Stimulated activated memory B cell treated with anti-CD40 and anti-IgM and Interleukin-4, amounts not matched to agents 10 μg/mL and 1 μg/mL and 100 μg/mL, for 72 hours (primary cell): Measurements from ENCODE around the gene COL6A2.

Experiments used
- ATAC-seq: fragments of 150-1000 bp; cut with Tn5 transposase; 2 replicates; pipeline ENCODE4 v1.10.0; 2021
- H3K27ac Mint-ChIP-seq: one replicate; pipeline ENCODE4 v1.8.0; 2022; ENCODE audit warnings: mild to moderate bottlenecking, mixed read lengths
- H3K27me3 Mint-ChIP-seq: one replicate; pipeline ENCODE4 v1.8.0; 2022; ENCODE audit warnings: mixed read lengths
- H3K36me3 Mint-ChIP-seq: one replicate; pipeline ENCODE4 v1.8.0; 2022; ENCODE audit warnings: mixed read lengths
- H3K4me1 Mint-ChIP-seq: one replicate; pipeline ENCODE4 v1.8.0; 2022; ENCODE audit warnings: mixed read lengths
- H3K4me3 Mint-ChIP-seq: one replicate; pipeline ENCODE4 v1.8.0; 2022; ENCODE audit warnings: mild to moderate bottlenecking, moderate library complexity, mixed read lengths
- H3K9me3 Mint-ChIP-seq: one replicate; pipeline ENCODE4 v1.8.0; 2022; ENCODE audit warnings: mixed read lengths

Gene COL6A2

GRCh38 chr21:46151989-46152926 lies 54.3 kb downstream of the COL6A2 start:
- H3K4me1 Mint-ChIP-seq, result no peaks in the 10 kb centered on the region
- no peak for ATAC-seq
- no peak overlapping the region for H3K4me3 Mint-ChIP-seq
- no peaks in the 10 kb centered on the region for H3K9me3 Mint-ChIP-seq
- peaks cover 8% of the 10 kb centered on the region for H3K27me3 Mint-ChIP-seq
- no peaks in the 10 kb centered on the region for H3K36me3 Mint-ChIP-seq
- no peak overlapping the region for H3K27ac Mint-ChIP-seq

DNA sequence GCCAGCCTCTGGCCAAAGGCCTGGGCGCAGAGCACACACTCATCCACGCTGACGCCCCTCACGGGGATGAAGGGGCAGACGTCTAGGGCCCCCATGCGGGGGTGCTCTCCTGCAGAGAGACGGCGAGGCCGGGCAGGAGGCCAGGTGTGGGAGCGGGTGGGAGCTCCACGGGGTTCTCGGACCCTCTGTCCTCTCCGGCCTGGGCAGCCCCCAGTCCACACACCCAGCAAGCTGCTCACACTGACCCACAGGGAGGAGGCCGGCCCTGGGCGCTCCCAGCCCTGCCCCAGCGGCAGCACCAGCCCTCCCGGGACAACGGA lies 55.0 kb downstream of the COL6A2 start:
- peaks cover 8% of the 10 kb centered on the region for H3K27me3 Mint-ChIP-seq
- H3K36me3 Mint-ChIP-seq, result no peaks in the 10 kb centered on the region
- no peaks in the 10 kb centered on the region for H3K9me3 Mint-ChIP-seq
- H3K4me3 Mint-ChIP-seq, result no peak overlapping the region
- no peak overlapping the region for H3K27ac Mint-ChIP-seq
- no peak for ATAC-seq
- H3K4me1 Mint-ChIP-seq, result no peaks in the 10 kb centered on the region

- Mint-ChIP-seq H3K4me1 (no peaks in the 10 kb centered on the region), H3K9me3 (no peaks in the 10 kb centered on the region), H3K27ac (no peak overlapping the region), H3K4me3 (no peak overlapping the region), H3K36me3 (no peaks in the 10 kb centered on the region), H3K27me3 (peaks cover 8% of the 10 kb centered on the region)
- ATAC-seq, result no peak
Observed at GRCh38 chr21:46153247-46154154, 55.6 kb downstream of the COL6A2 start.

DNA sequence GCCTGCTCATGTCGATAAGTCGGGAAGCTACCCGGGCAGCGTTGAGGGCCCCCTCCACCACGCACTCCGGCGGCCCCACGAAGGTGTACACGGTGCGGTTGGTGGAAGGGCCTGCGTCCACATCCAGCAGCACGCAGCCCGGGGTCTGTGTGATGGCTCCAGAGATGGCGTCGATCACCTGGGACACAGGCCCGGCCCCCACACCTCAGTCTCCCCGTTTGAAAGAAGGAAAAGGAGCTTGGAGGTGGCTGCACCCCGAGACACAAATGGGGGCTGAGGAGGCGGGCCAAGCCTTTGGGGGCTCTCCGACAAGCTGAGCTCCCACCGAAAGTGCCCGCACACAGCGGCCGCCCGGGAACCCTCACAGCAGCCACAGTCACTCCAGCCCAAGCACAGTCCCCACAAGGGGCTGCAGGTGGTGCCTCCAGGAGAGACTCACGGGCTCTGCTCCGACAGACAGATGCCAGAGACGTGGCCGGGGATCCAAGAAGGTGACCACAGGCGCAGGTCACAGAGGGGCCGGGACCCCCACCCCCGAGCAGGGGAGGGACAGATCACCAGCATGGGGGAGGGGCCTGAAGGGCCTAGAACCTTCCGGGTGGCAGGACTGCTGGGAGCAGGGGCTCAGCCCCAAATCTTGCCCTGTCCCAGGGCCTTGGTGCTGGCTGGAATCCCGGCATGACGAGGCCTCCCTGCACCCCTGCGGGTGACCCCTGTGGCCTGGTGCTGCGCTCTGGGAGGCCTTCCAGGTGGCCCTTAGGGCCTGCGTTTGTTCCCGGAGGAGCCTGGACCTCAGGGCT lies 56.4 kb downstream of the COL6A2 start:
- Mint-ChIP-seq H3K27ac (no peak overlapping the region), H3K27me3 (peaks cover 8% of the 10 kb centered on the region), H3K9me3 (no peaks in the 10 kb centered on the region), H3K4me3 (no peak overlapping the region), H3K36me3 (no peaks in the 10 kb centered on the region), H3K4me1 (no peaks in the 10 kb centered on the region)
- ATAC-seq, result no peak

DNA sequence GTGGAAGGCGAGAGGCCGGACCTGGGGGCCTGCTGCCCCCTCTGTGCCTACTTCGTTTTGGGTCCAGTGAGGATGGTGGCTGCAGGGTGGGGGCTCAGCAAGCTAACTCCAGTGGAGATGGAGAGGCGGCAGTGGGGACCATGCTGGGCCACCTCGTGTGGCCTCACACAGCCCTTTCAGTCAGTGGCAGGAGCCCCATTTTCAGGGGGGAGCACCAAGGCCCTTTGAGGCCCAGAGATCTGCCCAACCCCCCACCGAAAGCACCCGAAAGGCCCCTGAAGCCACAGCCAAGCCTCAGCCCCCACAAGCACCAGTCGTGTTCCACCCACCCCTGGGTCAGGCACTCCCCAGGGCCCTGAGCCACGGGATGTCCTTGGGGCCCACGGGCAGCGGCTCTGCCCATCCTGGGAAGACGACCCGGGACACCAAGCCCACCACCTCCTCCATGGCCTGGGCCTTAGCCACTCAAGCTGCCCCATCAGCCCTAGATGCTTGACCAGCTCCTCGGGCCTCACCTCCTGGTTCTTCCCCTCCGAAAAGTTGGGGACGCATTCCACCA lies 57.1 kb downstream of the COL6A2 start:
- Mint-ChIP-seq H3K27me3 (peaks cover 8% of the 10 kb centered on the region), H3K27ac (no peak overlapping the region), H3K9me3 (no peaks in the 10 kb centered on the region), H3K4me1 (no peaks in the 10 kb centered on the region), H3K36me3 (no peaks in the 10 kb centered on the region), H3K4me3 (no peak overlapping the region)
- no peak for ATAC-seq

DNA sequence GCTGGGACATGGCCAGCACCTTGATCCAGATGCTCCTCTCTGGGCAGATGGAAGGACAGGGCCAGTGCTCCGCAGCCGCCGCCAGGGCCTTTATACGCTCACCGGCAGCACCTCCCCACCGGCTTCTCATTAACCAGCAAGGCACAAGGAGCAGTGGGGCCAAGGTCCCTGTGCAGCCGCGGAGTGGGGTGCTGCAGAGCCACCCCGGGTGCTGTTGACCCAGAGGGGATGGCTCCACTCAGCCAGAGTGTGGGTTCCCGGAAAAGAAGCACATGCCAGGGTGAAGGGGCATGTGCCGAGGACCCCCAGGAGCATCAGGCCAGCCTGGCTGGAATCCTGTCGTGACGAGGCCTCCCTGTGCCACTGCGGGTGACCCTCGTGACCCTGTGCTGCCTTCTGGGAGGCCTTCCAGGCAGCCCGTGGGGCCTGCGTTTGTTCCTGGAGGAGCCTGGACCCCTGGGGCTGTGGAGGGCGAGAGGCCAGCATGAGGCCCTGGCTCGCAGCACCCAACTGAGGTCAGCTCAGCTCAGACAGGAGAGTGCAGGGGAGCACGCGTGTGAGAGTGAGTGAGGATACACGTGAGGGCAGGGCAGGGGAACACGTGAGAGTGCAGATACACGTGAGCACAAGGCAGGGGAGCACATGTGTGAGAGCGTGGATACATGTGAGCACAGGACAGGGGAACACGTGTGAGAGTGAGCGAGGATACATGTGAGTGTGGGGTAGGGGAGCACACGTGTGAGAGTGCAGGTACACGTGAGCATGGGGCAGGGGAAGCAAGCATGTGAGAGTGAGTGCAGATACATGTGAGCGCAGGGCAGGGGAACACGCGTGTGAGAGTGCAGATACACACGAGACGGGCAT lies 57.8 kb downstream of the COL6A2 start, which contains the start of gene FTCD:
FTCD (minus strand) TSS at position 66 of the 864 bp plus-strand sequence; CDS start at position 10, 56 bp downstream.
- H3K4me1 Mint-ChIP-seq, result no peaks in the 10 kb centered on the region
- H3K27ac Mint-ChIP-seq, result no peak within 1 kb of the TSS
- H3K4me3 Mint-ChIP-seq, result no peak within 1 kb of the TSS
- no peaks in the 10 kb centered on the region for H3K36me3 Mint-ChIP-seq
- no peaks in the 10 kb centered on the region for H3K9me3 Mint-ChIP-seq
- ATAC-seq, result no peak
- peaks cover 8% of the 10 kb centered on the region for H3K27me3 Mint-ChIP-seq

DNA sequence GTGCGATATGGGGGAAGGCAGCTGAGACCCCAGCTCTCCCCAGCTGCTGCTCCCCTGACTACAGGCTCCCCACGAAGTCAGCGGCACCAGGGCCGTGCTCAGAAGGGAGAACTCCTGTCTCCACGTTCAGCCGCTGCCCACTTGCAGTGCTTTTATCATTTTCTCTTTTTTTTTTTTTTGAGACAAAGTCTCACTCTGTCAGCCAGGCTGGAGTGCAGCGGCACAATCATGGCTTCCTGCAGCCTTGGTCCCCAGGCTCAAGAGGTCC lies 58.4 kb downstream of the COL6A2 start:
- Mint-ChIP-seq H3K4me3 (no peak overlapping the region), H3K36me3 (no peaks in the 10 kb centered on the region), H3K4me1 (no peaks in the 10 kb centered on the region), H3K27ac (no peak overlapping the region), H3K9me3 (no peaks in the 10 kb centered on the region), H3K27me3 (peaks cover 8% of the 10 kb centered on the region)
- no peak for ATAC-seq

GRCh38 chr21:46156678-46157077 lies 58.8 kb downstream of the COL6A2 start:
- H3K36me3 Mint-ChIP-seq, result no peaks in the 10 kb centered on the region
- no peaks in the 10 kb centered on the region for H3K4me1 Mint-ChIP-seq
- peaks cover 8% of the 10 kb centered on the region for H3K27me3 Mint-ChIP-seq
- H3K9me3 Mint-ChIP-seq, result no peaks in the 10 kb centered on the region
- ATAC-seq, result no peak
- no peak overlapping the region for H3K27ac Mint-ChIP-seq
- H3K4me3 Mint-ChIP-seq, result no peak overlapping the region

GRCh38 chr21:46157396-46157986 lies 59.6 kb downstream of the COL6A2 start:
- Mint-ChIP-seq H3K36me3 (no peaks in the 10 kb centered on the region), H3K27me3 (peaks cover 5% of the 10 kb centered on the region), H3K4me3 (no peak overlapping the region), H3K27ac (no peak overlapping the region), H3K4me1 (no peaks in the 10 kb centered on the region), H3K9me3 (no peaks in the 10 kb centered on the region)
- no peak for ATAC-seq

- peaks cover 6% of the 10 kb centered on the region for H3K27me3 Mint-ChIP-seq
- H3K9me3 Mint-ChIP-seq, result no peaks in the 10 kb centered on the region
- ATAC-seq, result no peak
- H3K36me3 Mint-ChIP-seq, result peaks cover 5% of the 10 kb centered on the region
- no peak overlapping the region for H3K4me3 Mint-ChIP-seq
- no peak overlapping the region for H3K27ac Mint-ChIP-seq
- no peaks in the 10 kb centered on the region for H3K4me1 Mint-ChIP-seq
Observed at GRCh38 chr21:46157987-46158451, 60.1 kb downstream of the COL6A2 start.

DNA sequence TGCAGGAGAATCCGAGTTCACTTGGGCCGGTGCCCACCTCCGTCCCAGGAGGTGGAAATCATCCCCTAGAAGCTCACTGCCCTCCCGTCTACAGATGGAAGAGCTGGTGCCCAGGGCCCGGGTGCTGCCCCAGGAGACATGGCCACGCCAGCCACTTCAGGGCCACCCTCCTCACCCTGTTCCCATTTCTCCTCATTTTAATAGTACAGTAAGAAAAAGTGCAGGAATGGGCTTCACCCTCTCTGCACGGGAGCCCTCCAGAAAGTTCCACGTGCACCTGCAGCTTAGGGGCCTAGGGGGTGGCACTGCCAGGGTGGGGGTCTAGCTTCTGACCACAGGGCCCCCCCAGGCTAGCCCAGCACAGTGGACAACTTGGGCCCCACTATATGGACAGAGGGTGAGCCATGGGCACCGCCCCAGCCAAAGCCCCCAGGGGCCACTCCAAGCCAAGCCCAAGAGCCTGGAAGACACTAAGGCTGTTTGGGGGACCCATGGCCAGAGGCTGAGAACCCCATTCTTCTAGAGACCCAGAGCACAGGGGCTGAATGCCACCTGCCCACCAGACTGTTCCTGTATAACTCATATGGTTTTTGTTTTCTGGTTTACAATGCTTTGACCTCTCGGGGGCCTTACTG lies 60.9 kb downstream of the COL6A2 start:
- Mint-ChIP-seq H3K4me3 (no peak overlapping the region), H3K4me1 (no peaks in the 10 kb centered on the region), H3K27ac (no peak overlapping the region), H3K9me3 (no peaks in the 10 kb centered on the region), H3K36me3 (peaks cover 9% of the 10 kb centered on the region), H3K27me3 (peaks cover 8% of the 10 kb centered on the region)
- ATAC-seq, result no peak

GRCh38 chr21:46159390-46159789 lies 61.5 kb downstream of the COL6A2 start:
- Mint-ChIP-seq H3K27ac (no peak overlapping the region), H3K4me3 (no peak overlapping the region)

DNA sequence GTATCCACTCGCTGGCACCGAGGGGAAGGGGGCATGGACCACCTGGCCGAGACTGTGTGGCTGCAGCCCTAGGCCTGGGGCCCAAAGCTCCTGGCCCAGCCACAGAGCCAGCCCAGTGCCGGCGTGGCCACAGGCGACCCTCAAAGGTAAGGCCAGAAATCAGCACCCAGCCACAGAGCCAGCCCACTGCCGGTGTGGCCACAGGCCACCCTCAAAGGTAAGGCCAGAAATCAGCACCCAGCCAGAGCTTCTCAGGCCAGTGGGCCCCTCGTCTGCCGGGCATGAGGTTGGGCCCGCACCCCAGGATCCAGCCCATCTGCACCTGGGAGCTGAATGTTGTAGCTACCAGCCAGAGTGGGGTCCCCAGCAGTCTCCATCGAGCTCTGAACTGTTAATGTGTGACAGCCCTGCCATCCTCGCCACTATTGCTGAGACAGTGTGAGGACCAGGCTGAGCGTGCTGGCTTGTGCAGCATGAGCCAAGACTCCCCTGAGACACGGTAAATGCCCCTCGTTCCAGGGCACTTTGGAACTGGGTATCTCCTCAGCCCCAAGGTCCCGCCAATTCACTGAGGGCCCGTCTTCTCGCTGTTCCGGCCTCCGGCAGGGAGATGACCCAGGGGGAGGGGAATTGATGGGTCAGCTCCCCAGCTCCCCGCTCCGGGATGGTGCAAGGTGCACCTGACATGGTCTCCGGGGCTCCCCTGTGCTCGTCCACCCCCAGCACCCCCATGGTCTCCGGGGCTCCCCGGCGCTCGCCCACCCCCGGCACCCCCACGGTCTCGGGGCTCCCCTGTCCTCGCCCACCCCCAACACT lies 62.1 kb downstream of the COL6A2 start:
- H3K27me3 Mint-ChIP-seq, result peaks cover 8% of the 10 kb centered on the region
- H3K36me3 Mint-ChIP-seq, result peaks cover 13% of the 10 kb centered on the region
- no peak overlapping the region for H3K27ac Mint-ChIP-seq
- H3K4me1 Mint-ChIP-seq, result no peaks in the 10 kb centered on the region
- no peak overlapping the region for H3K4me3 Mint-ChIP-seq
- no peaks in the 10 kb centered on the region for H3K9me3 Mint-ChIP-seq
- ATAC-seq, result peak; percentile 48

More at GRCh38 chr21:46159390-46159789, 61.5 kb downstream of the COL6A2 start:
- peaks cover 8% of the 10 kb centered on the region for H3K27me3 Mint-ChIP-seq
- peaks cover 9% of the 10 kb centered on the region for H3K36me3 Mint-ChIP-seq
- no peak for ATAC-seq
- no peaks in the 10 kb centered on the region for H3K9me3 Mint-ChIP-seq
- no peaks in the 10 kb centered on the region for H3K4me1 Mint-ChIP-seq
